WTC11 (cell line): Measurements from ENCODE around the gene SFRP2. TPM values are rescaled to one million over a fixed set of nuclear protein-coding genes. Genes with fewer than 3 reads are reported as not detected.

Experiments
- CREM ChIP-seq: sonication (generic); formaldehyde crosslinking; IDR thresholded peaks from 2 replicates; pipeline ENCODE4 v1.8.1; 2022; ENCODE audit warnings: mild to moderate bottlenecking, missing genetic modification reagents, moderate library complexity
- ELF4 ChIP-seq: sonication (generic); formaldehyde crosslinking; IDR thresholded peaks from 2 replicates; pipeline ENCODE4 v1.8.1; 2022; ENCODE audit warnings: low read depth, mild to moderate bottlenecking, moderate library complexity, missing genetic modification reagents
- FOXP4 ChIP-seq: sonication (generic); formaldehyde crosslinking; IDR thresholded peaks from 2 replicates; pipeline ENCODE4 v1.8.0; 2022; ENCODE audit warnings: mild to moderate bottlenecking, missing genetic modification reagents
- GRHL2 ChIP-seq: fragments of 250-450 bp; sonication (Bioruptor Pico); IDR thresholded peaks from 2 replicates; pipeline ENCODE4 v1.8.0; 2022; ENCODE audit warnings: mild to moderate bottlenecking, moderate library complexity; ENCODE audit not compliant: insufficient replicate concordance, severe bottlenecking
- HMGXB4 ChIP-seq: sonication (generic); formaldehyde crosslinking; IDR thresholded peaks from 2 replicates; pipeline ENCODE4 v1.8.1; 2023; ENCODE audit warnings: mild to moderate bottlenecking, moderate library complexity, missing genetic modification reagents
- IRF2 ChIP-seq: sonication (generic); formaldehyde crosslinking; IDR thresholded peaks from 2 replicates; pipeline ENCODE4 v1.8.0; 2022; ENCODE audit warnings: low read depth, missing genetic modification reagents, borderline replicate concordance
- MLX ChIP-seq: sonication (generic); formaldehyde crosslinking; IDR thresholded peaks from 2 replicates; pipeline ENCODE4 v1.8.1; 2023; ENCODE audit warnings: mild to moderate bottlenecking, missing genetic modification reagents, moderate library complexity
- PRDM15 ChIP-seq: sonication (generic); formaldehyde crosslinking; IDR thresholded peaks from 2 replicates; pipeline ENCODE4 v1.8.0; 2022; ENCODE audit warnings: missing genetic modification reagents
- SMAD3 ChIP-seq: sonication (generic); formaldehyde crosslinking; IDR thresholded peaks from 2 replicates; pipeline ENCODE4 v1.8.0; 2022; ENCODE audit warnings: missing genetic modification reagents, mild to moderate bottlenecking, borderline replicate concordance
- STAT6 ChIP-seq: sonication (generic); formaldehyde crosslinking; conservative IDR thresholded peaks from 2 replicates; pipeline ENCODE4 v1.8.1; 2023; ENCODE audit warnings: mild to moderate bottlenecking, low read depth, missing genetic modification reagents, moderate library complexity
- ZNF263 ChIP-seq: sonication (generic); formaldehyde crosslinking; IDR thresholded peaks from 2 replicates; pipeline ENCODE4 v1.8.1; 2022; ENCODE audit warnings: low read depth, mild to moderate bottlenecking, moderate library complexity, missing genetic modification reagents
- ZNF532 ChIP-seq: fragments of 250-450 bp; sonication (Bioruptor Pico); IDR thresholded peaks from 2 replicates; pipeline ENCODE4 v1.9.0; 2021; ENCODE audit warnings: mild to moderate bottlenecking, borderline replicate concordance
- total RNA-seq: library from RNA; stranded (reverse); gene quantifications from 3 replicates; pipeline ENCODE4 v1.2.3, GENCODE V29; 2021
- TF ChIP-seq, protein P1 (sequence below): sonication (generic); formaldehyde crosslinking; IDR thresholded peaks from 2 replicates; pipeline ENCODE4 v1.8.0; 2022; ENCODE audit warnings: mild to moderate bottlenecking, missing genetic modification reagents
- TF ChIP-seq, protein P2 (sequence below): fragments of 250-450 bp; sonication (Bioruptor Pico); IDR thresholded peaks from 2 replicates; pipeline ENCODE4 v1.9.0; 2021; ENCODE audit warnings: mild to moderate bottlenecking
- TF ChIP-seq, protein P3 (sequence below): sonication (generic); formaldehyde crosslinking; conservative IDR thresholded peaks from 2 replicates; pipeline ENCODE4 v1.8.1; 2022; ENCODE audit warnings: mild to moderate bottlenecking, missing genetic modification reagents

SFRP2 gene
- total RNA-seq, 1 experiment from 2014 or later, result 417 TPM

DNA sequence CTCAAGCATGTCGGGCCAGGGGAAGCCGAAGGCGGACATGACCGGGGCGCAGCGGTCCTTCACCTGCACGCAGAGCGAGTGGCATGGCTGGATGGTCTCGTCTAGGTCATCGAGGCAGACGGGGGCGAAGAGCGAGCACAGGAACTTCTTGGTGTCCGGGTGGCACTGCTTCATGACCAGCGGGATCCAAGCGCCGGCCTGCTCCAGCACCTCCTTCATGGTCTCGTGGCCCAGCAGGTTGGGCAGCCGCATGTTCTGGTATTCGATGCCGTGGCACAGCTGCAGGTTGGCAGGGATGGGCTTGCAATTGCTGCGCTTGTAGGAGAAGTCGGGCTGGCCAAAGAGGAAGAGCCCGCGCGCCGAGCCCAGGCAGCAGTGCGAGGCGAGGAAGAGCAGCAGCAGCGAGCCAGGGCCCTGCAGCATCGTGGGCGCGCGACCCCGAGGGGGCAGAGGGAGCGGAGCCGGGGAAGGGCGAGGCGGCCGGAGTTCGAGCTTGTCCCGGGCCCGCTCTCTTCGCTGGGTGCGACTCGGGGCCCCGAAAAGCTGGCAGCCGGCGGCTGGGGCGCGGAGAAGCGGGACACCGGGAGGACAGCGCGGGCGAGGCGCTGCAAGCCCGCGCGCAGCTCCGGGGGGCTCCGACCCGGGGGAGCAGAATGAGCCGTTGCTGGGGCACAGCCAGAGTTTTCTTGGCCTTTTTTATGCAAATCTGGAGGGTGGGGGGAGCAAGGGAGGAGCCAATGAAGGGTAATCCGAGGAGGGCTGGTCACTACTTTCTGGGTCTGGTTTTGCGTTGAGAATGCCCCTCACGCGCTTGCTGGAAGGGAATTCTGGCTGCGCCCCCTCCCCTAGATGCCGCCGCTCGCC, at the start of gene SFRP2 (continued):
- no peak for TF ChIP-seq STAT6
- TF ChIP-seq, protein P1, sequence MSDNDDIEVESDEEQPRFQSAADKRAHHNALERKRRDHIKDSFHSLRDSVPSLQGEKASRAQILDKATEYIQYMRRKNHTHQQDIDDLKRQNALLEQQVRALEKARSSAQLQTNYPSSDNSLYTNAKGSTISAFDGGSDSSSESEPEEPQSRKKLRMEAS (CRISPR knock-in tag), result 0 out of 2 replicates have a peak, but pooled peaks have one; percentile 49
- TF ChIP-seq, protein P2, sequence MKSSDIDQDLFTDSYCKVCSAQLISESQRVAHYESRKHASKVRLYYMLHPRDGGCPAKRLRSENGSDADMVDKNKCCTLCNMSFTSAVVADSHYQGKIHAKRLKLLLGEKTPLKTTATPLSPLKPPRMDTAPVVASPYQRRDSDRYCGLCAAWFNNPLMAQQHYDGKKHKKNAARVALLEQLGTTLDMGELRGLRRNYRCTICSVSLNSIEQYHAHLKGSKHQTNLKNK (CRISPR knock-in tag), result no peak
- no peak for TF ChIP-seq GRHL2
- no peak for TF ChIP-seq ZNF263
- no peak for TF ChIP-seq ZNF532
- TF ChIP-seq, protein P3, sequence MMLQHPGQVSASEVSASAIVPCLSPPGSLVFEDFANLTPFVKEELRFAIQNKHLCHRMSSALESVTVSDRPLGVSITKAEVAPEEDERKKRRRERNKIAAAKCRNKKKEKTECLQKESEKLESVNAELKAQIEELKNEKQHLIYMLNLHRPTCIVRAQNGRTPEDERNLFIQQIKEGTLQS, result no peak
- TF ChIP-seq MLX (CRISPR knock-in tag), result no peak
- no peak for TF ChIP-seq CREM (CRISPR knock-in tag)
- TF ChIP-seq SMAD3, result no peak; the same call in 1 of the 2 replicates
- TF ChIP-seq IRF2, result no peak
- TF ChIP-seq FOXP4 (CRISPR knock-in tag), result no peak; the same call in none of the 2 replicates
- peak; percentile 57; the same call in 1 of the 2 replicates for TF ChIP-seq ELF4 (CRISPR knock-in tag)
- 0 out of 2 replicates have a peak, but pooled peaks have one; percentile 21 for TF ChIP-seq HMGXB4
- no peak for TF ChIP-seq PRDM15
